Colonic mucosa (tissue), 4 donors: ENCODE data around the gene DPEP2. TPM values are rescaled to one million over a fixed set of nuclear protein-coding genes. Genes with fewer than 3 reads are reported as not detected.
"Not testable (repeated sequence)": the region's sequence is repeated elsewhere in the genome, so short reads cannot be mapped to it uniquely, and the experiment has no call there.

Experiments
- DNase-seq: peaks from one replicate; pipeline ENCODE4 v3.0.0-alpha.2; 2020
- H3K27ac ChIP-seq: fragments of 200-600 bp; one replicate; pipeline ENCODE4 v1.8.0; 2021
- H3K27me3 ChIP-seq: fragments of 200-600 bp; one replicate; pipeline ENCODE4 v1.8.0; 2021
- H3K36me3 ChIP-seq: fragments of 200-600 bp; one replicate; pipeline ENCODE4 v1.8.0; 2021
- H3K4me1 ChIP-seq: fragments of 200-600 bp; one replicate; pipeline ENCODE4 v1.8.0; 2021; ENCODE audit warnings: mild to moderate bottlenecking
- H3K4me3 ChIP-seq: fragments of 200-600 bp; one replicate; pipeline ENCODE4 v1.8.0; 2021
- H3K9ac ChIP-seq, 2 donors: one replicate each; pipeline ENCODE4 v1.7.0; 2013; ENCODE audit warnings: control low read depth in 2 of 2, low read depth in 2 of 2, low read length in 2 of 2
- H3K9me3 ChIP-seq: fragments of 200-600 bp; one replicate; pipeline ENCODE4 v1.8.0; 2021
- CTCF ChIP-seq: fragments of 200-600 bp; IDR thresholded peaks from one replicate; pipeline ENCODE4 v1.8.0; 2022; ENCODE audit warnings: antibody characterized with exemption, mild to moderate bottlenecking
- intact Hi-C: fragments of 100-400 bp; cut with DNase I; formaldehyde crosslinking; loops from one replicate; pipeline ENCODE4 v1.14.1; 2022
- total RNA-seq, 2 donors: library from RNA; stranded (reverse); fragmentation: NEBNext Ultra II Directional in 1 of 2; extraction: Animal tissue kit (Norgen Biotek cat#: 25700) in 1 of 2; gene quantifications; one replicate each; pipeline ENCODE4 v1.2.1, GENCODE V29; 2021
- donor health status: healthy.
- donor health status: DM: no; HTN: no; CAD: no.
- donor health status: DM: no; HTN: no; CAD: no.

Gene DPEP2
- total RNA-seq, 2 donors from 2014 or later, result 0.88 to 0.96 TPM

GRCh38 chr16:67977005-67977404, 22.3 kb downstream of the DPEP2 start:
- no peaks in the 10 kb centered on the region for H3K4me1 ChIP-seq
- no peak for TF ChIP-seq CTCF
- H3K36me3 ChIP-seq, result no peaks in the 10 kb centered on the region
- H3K9ac ChIP-seq, result no peak overlapping the region
- no peak for DNase-seq
- H3K27ac ChIP-seq, result no peak overlapping the region
- intact Hi-C loops, result no loop called here
- H3K4me3 ChIP-seq, result no peak overlapping the region
- H3K27me3 ChIP-seq, result no peaks in the 10 kb centered on the region
- H3K9me3 ChIP-seq, result no peaks in the 10 kb centered on the region

GRCh38 chr16:67976205-67976604, 23.1 kb downstream of the DPEP2 start:
- no peak overlapping the region for H3K4me3 ChIP-seq
- H3K9ac ChIP-seq, result no peak overlapping the region
- H3K27me3 ChIP-seq, result no peaks in the 10 kb centered on the region
- TF ChIP-seq CTCF, result no peak
- H3K36me3 ChIP-seq, result no peaks in the 10 kb centered on the region
- H3K9me3 ChIP-seq, result no peaks in the 10 kb centered on the region
- H3K27ac ChIP-seq, result no peak overlapping the region
- intact Hi-C loops, result no loop called here
- no peak for DNase-seq
- H3K4me1 ChIP-seq, result no peaks in the 10 kb centered on the region

- DNase-seq, result no peak
- no peaks in the 10 kb centered on the region for H3K27me3 ChIP-seq
- no peak overlapping the region for H3K27ac ChIP-seq
- no peaks in the 10 kb centered on the region for H3K4me1 ChIP-seq
- no peak for TF ChIP-seq CTCF
- H3K36me3 ChIP-seq, result no peaks in the 10 kb centered on the region
- no peaks in the 10 kb centered on the region for H3K9me3 ChIP-seq
- H3K4me3 ChIP-seq, result no peak overlapping the region
- intact Hi-C loops, result no loop called here
- peak overlapping the region in 1 of 2 donors; percentile 4 for H3K9ac ChIP-seq
Observed at GRCh38 chr16:67975321-67976105, 23.8 kb downstream of the DPEP2 start.

- H3K9me3 ChIP-seq, H3K27ac ChIP-seq, H3K4me1 ChIP-seq, H3K27me3 ChIP-seq, DNase-seq, H3K36me3 ChIP-seq, intact Hi-C loops, H3K4me3 ChIP-seq, H3K9ac ChIP-seq: not testable (repeated sequence)
Observed at GRCh38 chr16:67972285-67972684, 27.0 kb downstream of the DPEP2 start.

- no peaks in the 10 kb centered on the region for H3K27me3 ChIP-seq
- H3K27ac ChIP-seq, result no peak overlapping the region
- peaks cover 6% of the 10 kb centered on the region for H3K4me1 ChIP-seq
- H3K36me3 ChIP-seq, result no peaks in the 10 kb centered on the region
- H3K9me3 ChIP-seq, result no peaks in the 10 kb centered on the region
- no peak for TF ChIP-seq CTCF
- DNase-seq, result no peak
- intact Hi-C loops, result no loop called here
- H3K4me3 ChIP-seq, result no peak overlapping the region
- no peak overlapping the region for H3K9ac ChIP-seq
Observed at GRCh38 chr16:67971111-67971510, 28.2 kb downstream of the DPEP2 start.

GRCh38 chr16:67969254-67970039, 29.8 kb downstream of the DPEP2 start:
- no peaks in the 10 kb centered on the region for H3K27me3 ChIP-seq
- no peaks in the 10 kb centered on the region for H3K36me3 ChIP-seq
- H3K9ac ChIP-seq, result peak overlapping the region; percentile 66 to 89
- no peak for DNase-seq
- no peak for TF ChIP-seq CTCF
- no peaks in the 10 kb centered on the region for H3K9me3 ChIP-seq
- H3K4me3 ChIP-seq, result peak overlapping the region; percentile 83
- H3K4me1 ChIP-seq, result peaks cover 6% of the 10 kb centered on the region
- peak overlapping the region; percentile 91 for H3K27ac ChIP-seq
- intact Hi-C loops, result no loop called here
